Stimulated activated CD4-positive, alpha-beta T cell treated with anti-CD3 and anti-CD28 coated beads, Interleukin-15, amount 100 ng/mL, for 24 hours (primary cell): ENCODE results near the gene KCNAB1.
"Not testable (repeated sequence)": the region's sequence is repeated elsewhere in the genome, so short reads cannot be mapped to it uniquely, and the experiment has no call there.

Experiments used
- DNase-seq: peaks from one replicate; pipeline ENCODE4 v3.0.0-alpha.2; 2020

The KCNAB1 gene

GRCh38 chr3:156548041-156548687 is 427.8 kb downstream of the KCNAB1 start:
- no peak for DNase-seq

- no peak for DNase-seq
Measured at GRCh38 chr3:156548902-156549301, 428.5 kb downstream of the KCNAB1 start.

- no peak for DNase-seq
Measured at GRCh38 chr3:156551261-156551660, 430.9 kb downstream of the KCNAB1 start.

- no peak for DNase-seq
Measured at GRCh38 chr3:156551746-156552145, 431.4 kb downstream of the KCNAB1 start.

- DNase-seq, result no peak
Measured at GRCh38 chr3:156552973-156553372, 432.6 kb downstream of the KCNAB1 start.

GRCh38 chr3:156553705-156554356 is 433.5 kb downstream of the KCNAB1 start:
- DNase-seq, result peak; percentile 41

- DNase-seq, result no peak
Measured at GRCh38 chr3:156554515-156554841, 434.1 kb downstream of the KCNAB1 start.

- DNase-seq, result peak; percentile 99
Measured at GRCh38 chr3:156554842-156555687, 434.7 kb downstream of the KCNAB1 start, which contains the start of gene SSR3. Gene SSR3, minus strand, starts transcription at chr3:156555117. Its CDS starts 28 bp downstream, at chr3:156555089.

- no peak for DNase-seq
Measured at GRCh38 chr3:156558389-156558788, 438.0 kb downstream of the KCNAB1 start.

GRCh38 chr3:156559321-156559720 is 438.9 kb downstream of the KCNAB1 start:
- DNase-seq, result no peak

GRCh38 chr3:156561533-156561932 is 441.2 kb downstream of the KCNAB1 start:
- DNase-seq, result no peak

GRCh38 chr3:156562486-156562885 is 442.1 kb downstream of the KCNAB1 start:
- DNase-seq, result not testable (repeated sequence)

GRCh38 chr3:156563900-156564682 is 443.7 kb downstream of the KCNAB1 start:
- DNase-seq, result no peak

- not testable (repeated sequence) for DNase-seq
Measured at GRCh38 chr3:156569016-156569415, 448.6 kb downstream of the KCNAB1 start.

GRCh38 chr3:156569881-156570280 is 449.5 kb downstream of the KCNAB1 start:
- DNase-seq, result not testable (repeated sequence)

GRCh38 chr3:156575641-156576040 is 455.3 kb downstream of the KCNAB1 start:
- DNase-seq, result no peak

GRCh38 chr3:156576051-156576450 is 455.7 kb downstream of the KCNAB1 start:
- no peak for DNase-seq

- no peak for DNase-seq
Measured at GRCh38 chr3:156576651-156577348, 456.4 kb downstream of the KCNAB1 start.

GRCh38 chr3:156577736-156578135 is 457.4 kb downstream of the KCNAB1 start:
- DNase-seq, result peak; percentile 6

- no peak for DNase-seq
Measured at GRCh38 chr3:156579427-156579851, 459.1 kb downstream of the KCNAB1 start.

- no peak for DNase-seq
Measured at GRCh38 chr3:156581033-156581432, 460.7 kb downstream of the KCNAB1 start.

GRCh38 chr3:156581954-156582353 is 461.6 kb downstream of the KCNAB1 start:
- DNase-seq, result no peak
